ENCODE measurements around the gene MARCHF2. TPM values are rescaled to one million over a fixed set of nuclear protein-coding genes. Genes with fewer than 3 reads are reported as not detected.

The MARCHF2 gene
- polyA plus RNA-seq, 2 of the 4 experiments (the other 2 are of a cell fraction), result 12.4 to 13.1 TPM

DNA sequence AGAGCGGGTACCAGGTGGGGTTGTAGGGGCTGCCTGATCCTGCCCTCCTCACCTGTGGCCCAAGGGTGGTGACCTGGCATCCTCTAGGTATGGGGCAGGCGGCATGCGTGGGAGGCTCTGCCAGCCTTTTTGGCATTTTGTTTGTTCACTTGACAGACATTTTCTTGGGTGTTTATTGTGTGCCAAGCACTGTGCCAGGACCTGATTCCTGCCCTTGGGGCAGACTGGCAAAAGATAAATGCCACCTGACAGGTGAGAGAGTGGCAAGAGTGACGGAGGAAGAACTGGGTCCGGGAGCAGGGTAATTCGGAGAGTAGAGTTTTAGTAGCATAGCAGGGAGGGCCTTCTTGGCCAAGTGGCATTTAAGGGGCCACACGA is 16.9 kb upstream of the MARCHF2 start:
- ATAC-seq, result no peak
- ChIA-PET CTCF (interaction anchor here (0.6 to 8.0 kb wide), 9 partner anchors 8 to 81 kb away, joined by 3 to 71 read pairs (median 3); no protein-coding TSS in a partner anchor), POLR2A (no interaction called here)
- H3K27ac ChIP-seq, result peak overlapping the region in 1 of 2 experiments; percentile 78; a peak in 4 of 6 replicates
- peaks cover 56% of the 10 kb centered on the region for H3K4me1 ChIP-seq
- H3K4me3 ChIP-seq, result no peak overlapping the region
- DNase-seq (ENCODE audit: low read depth in 1 of 2, low spot score in 1 of 2), result no peak
- H3K4me2 ChIP-seq, result no peak overlapping the region
- no peak for FAIRE-seq
- WGBS (ENCODE audit: missing lambda C conversion rate), result 72% methylated on average over 5 of the region's 7 CpGs
- TF ChIP-seq MAFK (IDR thresholded peaks at IDR 0.05; ENCODE audit: partially characterized antibody), result no peak
- no peaks in the 10 kb centered on the region for H3K9me3 ChIP-seq

DNA sequence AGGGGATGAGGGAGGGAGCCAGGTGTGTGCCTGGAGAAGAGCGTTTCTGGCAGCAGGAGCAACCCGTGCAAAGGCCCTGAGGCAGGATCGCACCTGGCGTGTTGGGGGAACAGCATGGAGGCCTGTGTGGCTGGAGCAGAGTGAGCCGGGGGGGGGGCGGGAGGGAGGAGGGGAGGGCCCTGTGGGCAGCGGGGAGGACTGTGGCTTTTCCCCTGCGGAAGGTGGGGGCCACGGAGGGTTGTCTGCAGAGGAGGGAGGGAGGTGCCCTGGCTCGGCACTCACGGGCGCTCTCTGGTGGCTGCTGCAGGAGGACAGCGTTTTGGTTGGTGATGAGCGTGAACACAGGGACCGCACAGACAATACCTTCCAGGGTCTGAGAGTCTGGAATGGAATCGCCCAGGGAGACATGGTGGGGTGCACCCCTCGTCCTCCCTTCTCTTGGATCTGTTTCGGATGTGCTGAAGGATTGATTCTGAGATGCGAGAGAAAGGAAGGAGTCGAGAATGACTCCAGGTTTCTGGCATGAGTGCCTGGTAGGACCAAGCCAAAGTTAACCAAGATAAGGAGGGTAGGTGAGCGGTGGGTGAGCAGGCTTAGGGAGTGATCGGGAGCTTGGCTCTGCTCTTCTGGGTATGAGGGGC is 16.4 kb upstream of the MARCHF2 start:
- DNase-seq (ENCODE audit: low read depth in 1 of 2, low spot score in 1 of 2), result peak; percentile 38 to 69
- Histone ChIP-seq H3K9me3 (no peaks in the 10 kb centered on the region), H3K27ac (peak overlapping the region; percentile 52 to 78; a peak in 4 of 6 replicates), H3K4me3 (no peak overlapping the region), H3K4me1 (peaks cover 51% of the 10 kb centered on the region), H3K4me2 (0 out of 3 replicates have a peak overlapping the region, but pooled peaks have one; percentile 38)
- ChIA-PET CTCF (interaction anchor here (0.6 to 8.0 kb wide), 10 partner anchors 17 to 63 kb away, joined by 3 to 71 read pairs (median 4); partner anchors contain the start of gene MARCHF2), POLR2A (no interaction called here)
- no peak for FAIRE-seq
- TF ChIP-seq RNF2 (IDR thresholded peaks at IDR 0.05; ENCODE audit: borderline replicate concordance, low read depth) (no peak), FOXS1 (CRISPR knock-in tag; IDR thresholded peaks at IDR 0.05) (no peak), EHF (CRISPR knock-in tag; IDR thresholded peaks at IDR 0.05) (no peak), SMC3 (IDR thresholded peaks at IDR 0.05) (peak; percentile 82), RAD21 (conservative IDR thresholded peaks at IDR 0.05 in 1 of 2, IDR thresholded peaks at IDR 0.05 in 1 of 2) (peak; percentile 61 to 68), CTCF (IDR thresholded peaks at IDR 0.05) (peak; percentile 60), MAZ (IDR thresholded peaks at IDR 0.05; ENCODE audit: borderline replicate concordance, low read depth, low read length) (peak; percentile 91), EP300 (IDR thresholded peaks at IDR 0.05) (no peak)
- ATAC-seq, result peak; percentile 67 to 73
- 63% methylated on average over 11 of the region's 22 CpGs for WGBS (ENCODE audit: missing lambda C conversion rate)

- CTCF ChIA-PET, result interaction anchor here (0.7 to 2.6 kb wide), 7 partner anchors 16 to 63 kb away, joined by 3 to 38 read pairs (median 4); partner anchors contain the start of gene MARCHF2
- peak overlapping the region; percentile 52 to 78; a peak in 4 of 6 replicates for H3K27ac ChIP-seq
- H3K9me3 ChIP-seq, result no peaks in the 10 kb centered on the region
- WGBS (ENCODE audit: missing lambda C conversion rate), result 54% methylated on average over 7 of the region's 7 CpGs
- ATAC-seq (no peak), FAIRE-seq (no peak), DNase-seq (ENCODE audit: low read depth in 1 of 2, low spot score in 1 of 2) (no peak)
- POLR2A ChIA-PET, result no interaction called here
- TF ChIP-seq NR3C1 (IDR thresholded peaks at IDR 0.05), result no peak
- no peak for TF ChIP-seq BCL3 (IDR thresholded peaks at IDR 0.05)
- H3K4me1 ChIP-seq, result peaks cover 45% of the 10 kb centered on the region
- peak overlapping the region; percentile 38; the same call in 1 of the 3 replicates for H3K4me2 ChIP-seq
- H3K4me3 ChIP-seq, result no peak overlapping the region
These were observed 15.8 kb upstream of the MARCHF2 start for GRCh38 chr19:8397271-8397670.

DNA sequence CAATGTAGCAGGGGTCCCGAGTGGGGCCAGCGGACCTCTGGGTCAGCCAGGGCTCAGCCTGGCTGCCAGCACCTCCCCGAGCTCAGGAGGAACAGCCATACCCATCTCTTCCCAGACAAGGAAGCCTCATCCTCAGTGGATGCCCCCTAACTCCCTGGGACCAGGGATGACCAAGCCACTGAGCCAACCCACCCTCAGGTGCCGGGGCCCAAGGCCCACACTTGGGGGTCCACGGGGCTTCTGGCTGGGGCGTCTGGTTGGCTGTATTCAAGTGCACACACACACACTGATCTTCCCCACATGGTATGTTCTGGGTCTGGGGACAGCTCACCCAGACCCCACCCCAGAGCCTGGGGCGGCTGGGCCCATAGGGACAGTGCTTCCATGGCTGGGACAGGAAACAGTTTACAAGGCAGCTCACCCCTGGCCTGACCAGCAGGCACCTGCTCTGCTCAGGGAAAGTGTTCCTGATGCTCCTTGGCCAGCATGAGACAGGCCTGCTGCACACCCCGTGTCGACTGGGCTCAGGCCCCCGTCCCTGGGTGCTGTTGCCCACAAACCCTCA is 15.3 kb upstream of the MARCHF2 start:
- H3K4me2 ChIP-seq, result no peak overlapping the region
- FAIRE-seq, result no peak
- peaks cover 41% of the 10 kb centered on the region for H3K4me1 ChIP-seq
- WGBS (ENCODE audit: missing lambda C conversion rate), result 81% methylated on average over 5 of the region's 10 CpGs
- no peaks in the 10 kb centered on the region for H3K9me3 ChIP-seq
- POLR2A ChIA-PET, result interaction anchor here (0.9 kb wide), 1 partner anchor 34 kb away, joined by 3 read pairs; the partner anchor contains the start of gene ANGPTL4
- H3K4me3 ChIP-seq, result no peak overlapping the region
- TF ChIP-seq E2F6 (IDR thresholded peaks at IDR 0.05; ENCODE audit: borderline replicate concordance, low read depth) (no peak), TP53 (CRISPR knock-in tag; IDR thresholded peaks at IDR 0.05) (no peak), PHF8 (IDR thresholded peaks at IDR 0.05; ENCODE audit: borderline replicate concordance, low read depth) (no peak), FOSL2 (IDR thresholded peaks at IDR 0.05) (no peak), FOSL2 (CRISPR knock-in tag; IDR thresholded peaks at IDR 0.05) (no peak), JUNB (IDR thresholded peaks at IDR 0.05) (no peak), NFE2L2 (conservative IDR thresholded peaks at IDR 0.05; ENCODE audit: low read length) (no peak), HOXA7 (CRISPR knock-in tag; IDR thresholded peaks at IDR 0.05) (no peak), CHD2 (IDR thresholded peaks at IDR 0.05; ENCODE audit: low read length, partially characterized antibody) (no peak)
- CTCF ChIA-PET, result interaction anchor here (0.9 to 2.6 kb wide), 6 partner anchors 16 to 64 kb away, joined by 3 to 38 read pairs (median 4); partner anchors contain the start of gene MARCHF2
- no peak for DNase-seq (ENCODE audit: low read depth in 1 of 2, low spot score in 1 of 2)
- peak overlapping the region in 1 of 2 experiments; percentile 78; a peak in 2 of 6 replicates for H3K27ac ChIP-seq
- no peak for ATAC-seq

All from A549 (cell line).